C4-2B (cell line): ENCODE measurements around the gene ELMO1.

Experiments
- H3K27ac ChIP-seq: fragments of 450-650 bp; 2 replicates; pipeline ENCODE4 v1.5.1; 2017
- CTCF ChIP-seq: fragments of 450-650 bp; conservative IDR thresholded peaks from 2 replicates; pipeline ENCODE4 v1.5.1; 2017; ENCODE audit warnings: mild to moderate bottlenecking
- ZFX ChIP-seq: fragments of 450-650 bp; IDR thresholded peaks from 2 replicates; pipeline ENCODE4 v1.6.1; 2017

The ELMO1 gene

GRCh38 chr7:37095122-37095521, 353.5 kb downstream of the ELMO1 start:
- H3K27ac ChIP-seq = no peak overlapping the region
- TF ChIP-seq CTCF = no peak
- no peak for TF ChIP-seq ZFX

- TF ChIP-seq ZFX (no peak), CTCF (no peak)
- H3K27ac ChIP-seq = no peak overlapping the region
Measured at GRCh38 chr7:37093257-37093656, 355.4 kb downstream of the ELMO1 start.

GRCh38 chr7:37092548-37092947, 356.1 kb downstream of the ELMO1 start:
- no peak for TF ChIP-seq ZFX
- TF ChIP-seq CTCF = no peak

GRCh38 chr7:37089972-37090371, 358.7 kb downstream of the ELMO1 start:
- TF ChIP-seq CTCF = no peak
- TF ChIP-seq ZFX = no peak
- no peak overlapping the region for H3K27ac ChIP-seq

More at GRCh38 chr7:37092548-37092947, 356.1 kb downstream of the ELMO1 start:
- no peak overlapping the region for H3K27ac ChIP-seq

- TF ChIP-seq ZFX (no peak), CTCF (no peak)
- H3K27ac ChIP-seq = no peak overlapping the region
Measured at GRCh38 chr7:37085600-37085999, 363.1 kb downstream of the ELMO1 start.

GRCh38 chr7:37084303-37084702, 364.4 kb downstream of the ELMO1 start:
- TF ChIP-seq CTCF = no peak
- TF ChIP-seq ZFX = no peak
- H3K27ac ChIP-seq = no peak overlapping the region

- TF ChIP-seq CTCF (no peak), ZFX (no peak)
- no peak overlapping the region for H3K27ac ChIP-seq
Measured at GRCh38 chr7:37083311-37084096, 365.2 kb downstream of the ELMO1 start.
